ENCODE measurements around the gene DKKL1.

DNA sequence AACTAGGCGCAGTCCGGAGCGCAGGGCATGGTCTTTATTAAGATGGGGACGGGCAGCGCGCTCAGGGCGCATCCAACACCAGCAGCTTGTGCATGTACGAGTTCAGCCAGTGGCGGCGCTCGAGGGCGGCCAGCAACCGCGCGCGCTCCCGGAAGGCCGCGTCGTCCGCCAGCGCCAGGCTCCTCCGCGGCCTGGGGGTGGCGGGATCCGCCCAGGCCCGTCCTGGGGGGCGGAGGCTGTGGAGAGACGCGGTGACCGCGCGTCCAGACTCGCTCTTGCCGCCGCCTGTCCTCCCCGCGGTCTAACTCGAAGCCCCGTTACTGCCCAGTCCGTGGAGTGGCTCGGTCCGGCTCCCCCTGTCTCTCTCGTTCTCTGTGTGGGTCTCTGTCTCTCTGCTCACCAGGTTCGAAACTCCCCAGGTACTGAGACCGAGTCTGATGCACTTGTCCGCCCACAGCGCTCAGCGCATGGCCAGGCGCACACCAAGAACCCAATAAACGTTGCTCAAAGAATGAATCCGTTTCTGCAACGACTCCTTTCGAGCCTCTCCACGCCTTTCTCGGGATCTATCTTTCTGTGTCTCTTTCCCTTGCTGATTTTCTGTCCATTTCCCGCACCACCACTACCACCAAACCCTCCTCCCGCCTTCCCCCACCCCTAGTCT is 58.9 kb downstream of the DKKL1 start:
- no peak for TF ChIP-seq POLR2A (IDR thresholded peaks at IDR 0.05)
- TF ChIP-seq, protein P1, sequence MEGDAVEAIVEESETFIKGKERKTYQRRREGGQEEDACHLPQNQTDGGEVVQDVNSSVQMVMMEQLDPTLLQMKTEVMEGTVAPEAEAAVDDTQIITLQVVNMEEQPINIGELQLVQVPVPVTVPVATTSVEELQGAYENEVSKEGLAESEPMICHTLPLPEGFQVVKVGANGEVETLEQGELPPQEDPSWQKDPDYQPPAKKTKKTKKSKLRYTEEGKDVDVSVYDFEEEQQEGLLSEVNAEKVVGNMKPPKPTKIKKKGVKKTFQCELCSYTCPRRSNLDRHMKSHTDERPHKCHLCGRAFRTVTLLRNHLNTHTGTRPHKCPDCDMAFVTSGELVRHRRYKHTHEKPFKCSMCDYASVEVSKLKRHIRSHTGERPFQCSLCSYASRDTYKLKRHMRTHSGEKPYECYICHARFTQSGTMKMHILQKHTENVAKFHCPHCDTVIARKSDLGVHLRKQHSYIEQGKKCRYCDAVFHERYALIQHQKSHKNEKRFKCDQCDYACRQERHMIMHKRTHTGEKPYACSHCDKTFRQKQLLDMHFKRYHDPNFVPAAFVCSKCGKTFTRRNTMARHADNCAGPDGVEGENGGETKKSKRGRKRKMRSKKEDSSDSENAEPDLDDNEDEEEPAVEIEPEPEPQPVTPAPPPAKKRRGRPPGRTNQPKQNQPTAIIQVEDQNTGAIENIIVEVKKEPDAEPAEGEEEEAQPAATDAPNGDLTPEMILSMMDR (IDR thresholded peaks at IDR 0.05), result peak in 1 of 5 experiments; percentile 28
